ENCODE data around the gene PSMD11. TPM values are rescaled to one million over a fixed set of nuclear protein-coding genes. Genes with fewer than 3 reads are reported as not detected.
A peak's percentile ranks its signal among the peaks of the same experiment; 100 is the strongest.

PSMD11 gene
- total and polyA plus RNA-seq, 2 of the 13 experiments (the other 11 are each of a cell fraction or from before 2014, with no cell fraction given) = 69.8 to 152 TPM

- Histone ChIP-seq H3K9ac (ENCODE audit: insufficient read depth, low read depth, low read length) (0 out of 2 replicates have a peak overlapping the region, but pooled peaks have one; percentile 66), H3K4me1 (ENCODE audit: insufficient read depth, low read length) (peaks cover 43% of the 10 kb centered on the region), H3K9me3 (ENCODE audit: low read length) (no peaks in the 10 kb centered on the region), H3K36me3 (replicated peaks in 1 of 2; ENCODE audit: control insufficient read depth in 1 of 2, insufficient read depth in 2 of 2, low read length in 2 of 2) (peaks cover 2 to 4% of the 10 kb centered on the region in 2 experiments; a peak in 2 of 5 replicates), H2AFZ (ENCODE audit: low read length) (no peak overlapping the region), H4K20me1 (ENCODE audit: insufficient read depth, low read length) (no peaks in the 10 kb centered on the region), H3K27me3 (ENCODE audit: control insufficient read depth in 1 of 2, insufficient read depth in 2 of 2, low read length in 2 of 2) (no peaks in the 10 kb centered on the region), H3K79me2 (ENCODE audit: insufficient read depth, low read length) (no peaks in the 10 kb centered on the region), H3K4me2 (ENCODE audit: low read depth, low read length) (peak overlapping the region; percentile 97), H3K4me3 (replicated peaks in 1 of 3; ENCODE audit: insufficient read depth in 1 of 3, low read depth in 2 of 3, low read length in 3 of 3) (peak overlapping the region in 2 of 3 experiments; percentile 69 to 81; a peak in 2 of 6 replicates), H3K27ac (ENCODE audit: extremely low read length, insufficient read depth, low read length) (no peak overlapping the region)
- CTCF ChIA-PET (ENCODE audit: low intra/inter-chr PET ratio, low total read pairs) = no interaction called here
- FAIRE-seq = no peak
- no peak for DNase-seq (ENCODE audit: low spot score)
- BruUV-seq (replicated peaks) = no TSS peak
- ATAC-seq = no peak
- POLR2A ChIA-PET = no interaction called here
- WGBS (ENCODE audit: low lambda C conversion rate) = 92% methylated on average over 16 of the region's 16 CpGs
- in situ Hi-C loops (cut with HindIII; ENCODE audit: extremely low pct_ligation_motif_present, low pct_unique_long_range_greater_than_20kb) = loop anchor here (10.0 kb wide), 1 partner anchor 267 kb away; no protein-coding TSS in a partner anchor
- intact Hi-C loops (cut with micrococcal nuclease; ENCODE audit: unreplicated experiment) = no loop called here
- TF ChIP-seq PCBP2 (optimal IDR thresholded peaks at IDR 0.05; ENCODE audit: low read depth, low read length, poor library complexity, severe bottlenecking) (no peak), FOXA1 (IDR thresholded peaks at IDR 0.05) (no peak), FOXA1 (CRISPR knock-in tag; IDR thresholded peaks at IDR 0.05) (no peak), HNRNPL (IDR thresholded peaks at IDR 0.05; ENCODE audit: low read depth, low read length) (no peak), ZNF350 (CRISPR knock-in tag; IDR thresholded peaks at IDR 0.05; ENCODE audit: borderline replicate concordance, low read depth) (no peak), ZNF121 (CRISPR knock-in tag; IDR thresholded peaks at IDR 0.05) (no peak), POLR2AphosphoS5 (IDR thresholded peaks at IDR 0.05; ENCODE audit: low read depth, low read length) (no peak), RFXAP (CRISPR knock-in tag; IDR thresholded peaks at IDR 0.05; ENCODE audit: borderline replicate concordance) (no peak), ZNF619 (CRISPR knock-in tag; IDR thresholded peaks at IDR 0.05) (no peak), ZNF737 (CRISPR knock-in tag; IDR thresholded peaks at IDR 0.05; ENCODE audit: borderline replicate concordance) (no peak), SALL1 (CRISPR knock-in tag; IDR thresholded peaks at IDR 0.05) (no peak), POLR2G (IDR thresholded peaks at IDR 0.05; ENCODE audit: low read depth, low read length) (no peak), NR2C2 (CRISPR knock-in tag; IDR thresholded peaks at IDR 0.05; ENCODE audit: borderline replicate concordance) (no peak)
Measured at GRCh38 chr17:32488177-32488542, 43.9 kb downstream of the PSMD11 start.
